Astrocyte (in vitro differentiated cells and primary cell): ENCODE data around the gene MYL9. TPM values are rescaled to one million over a fixed set of nuclear protein-coding genes. Genes with fewer than 3 reads are reported as not detected.
A peak's percentile ranks its signal among the peaks of the same experiment; 100 is the strongest.

ENCODE experiments used
- DNase-seq: peaks from one replicate; pipeline ENCODE4 v3.0.0-alpha.2; 2010; ENCODE audit warnings: low read depth
- FAIRE-seq: peaks from 2 replicates; lab custom pipeline; 2011; peaks lifted over from hg19 to GRCh38; lab: Jason Lieb, UNC
- H2AFZ ChIP-seq: 2 replicates; pipeline ENCODE4 v1.6.0; 2012; ENCODE audit warnings: low read depth, low read length, inconsistent platforms
- H3K27ac ChIP-seq: 2 replicates; pipeline ENCODE4 v1.5.1; 2011; ENCODE audit warnings: low read depth, low read length, inconsistent platforms
- H3K27me3 ChIP-seq: 2 replicates; pipeline ENCODE4 v1.6.0; 2011; ENCODE audit warnings: low read length, inconsistent platforms; ENCODE audit not compliant: insufficient read depth
- H3K36me3 ChIP-seq: 2 replicates; pipeline ENCODE4 v1.5.1; 2011; ENCODE audit warnings: low read length, inconsistent platforms; ENCODE audit not compliant: insufficient read depth
- H3K4me1 ChIP-seq: 2 replicates; pipeline ENCODE4 v1.5.1; 2011; ENCODE audit warnings: low read length, inconsistent platforms; ENCODE audit not compliant: insufficient read depth
- H3K4me2 ChIP-seq: 2 replicates; pipeline ENCODE4 v1.6.0; 2012; ENCODE audit warnings: low read length, inconsistent platforms
- H3K4me3 ChIP-seq: 2 replicates; pipeline ENCODE4 v1.5.1; 2011; ENCODE audit warnings: low read depth, mild to moderate bottlenecking, low read length, inconsistent platforms; ENCODE audit not compliant: insufficient read depth
- H3K79me2 ChIP-seq: 2 replicates; pipeline ENCODE4 v1.6.0; 2012; ENCODE audit warnings: mild to moderate bottlenecking, low read length, inconsistent platforms; ENCODE audit not compliant: insufficient read depth
- H3K9ac ChIP-seq: 2 replicates; pipeline ENCODE4 v1.6.0; 2012; ENCODE audit warnings: mild to moderate bottlenecking, low read length, inconsistent platforms
- H3K9me3 ChIP-seq: 2 replicates; pipeline ENCODE4 v1.5.1; 2012; ENCODE audit warnings: low read depth, mild to moderate bottlenecking, low read length, inconsistent platforms; ENCODE audit not compliant: insufficient read depth
- H4K20me1 ChIP-seq: 2 replicates; pipeline ENCODE4 v1.6.0; 2012; ENCODE audit warnings: low read length, inconsistent platforms; ENCODE audit not compliant: insufficient read depth
- H3K27ac Mint-ChIP-seq: one replicate; pipeline ENCODE4 v1.8.0; 2021; ENCODE audit warnings: mild to moderate bottlenecking, mixed read lengths; ENCODE audit not compliant: unreplicated experiment
- H3K27me3 Mint-ChIP-seq: one replicate; pipeline ENCODE4 v1.8.0; 2021; ENCODE audit warnings: low read depth, mixed read lengths; ENCODE audit not compliant: unreplicated experiment
- H3K36me3 Mint-ChIP-seq: one replicate; pipeline ENCODE4 v1.8.0; 2021; ENCODE audit warnings: low read depth, mixed read lengths; ENCODE audit not compliant: unreplicated experiment
- H3K4me1 Mint-ChIP-seq: one replicate; pipeline ENCODE4 v1.8.0; 2021; ENCODE audit warnings: low read depth, mixed read lengths; ENCODE audit not compliant: unreplicated experiment
- H3K4me3 Mint-ChIP-seq: one replicate; pipeline ENCODE4 v1.8.0; 2021; ENCODE audit warnings: mild to moderate bottlenecking, moderate library complexity, mixed read lengths; ENCODE audit not compliant: unreplicated experiment
- H3K9me3 Mint-ChIP-seq: one replicate; pipeline ENCODE4 v1.8.0; 2021; ENCODE audit warnings: mild to moderate bottlenecking, mixed read lengths; ENCODE audit not compliant: unreplicated experiment
- EZH2 ChIP-seq: IDR thresholded peaks from 2 replicates; pipeline ENCODE4 v1.6.1; 2012; ENCODE audit warnings: mild to moderate bottlenecking, low read length, inconsistent platforms; ENCODE audit not compliant: insufficient read depth
- total RNA-seq: library from RNA; stranded (reverse); gene quantifications from 2 replicates; pipeline ENCODE4 v1.2.1, GENCODE V29; 2021
- TF ChIP-seq, protein P1 (sequence below): IDR thresholded peaks from 2 replicates; pipeline ENCODE4 v1.5.1; 2011; ENCODE audit warnings: low read depth, mild to moderate bottlenecking, inconsistent platforms, low read length, moderate library complexity; ENCODE audit not compliant: insufficient read depth

Gene MYL9
- total RNA-seq, 1 donor from 2014 or later: 1,247 TPM

DNA sequence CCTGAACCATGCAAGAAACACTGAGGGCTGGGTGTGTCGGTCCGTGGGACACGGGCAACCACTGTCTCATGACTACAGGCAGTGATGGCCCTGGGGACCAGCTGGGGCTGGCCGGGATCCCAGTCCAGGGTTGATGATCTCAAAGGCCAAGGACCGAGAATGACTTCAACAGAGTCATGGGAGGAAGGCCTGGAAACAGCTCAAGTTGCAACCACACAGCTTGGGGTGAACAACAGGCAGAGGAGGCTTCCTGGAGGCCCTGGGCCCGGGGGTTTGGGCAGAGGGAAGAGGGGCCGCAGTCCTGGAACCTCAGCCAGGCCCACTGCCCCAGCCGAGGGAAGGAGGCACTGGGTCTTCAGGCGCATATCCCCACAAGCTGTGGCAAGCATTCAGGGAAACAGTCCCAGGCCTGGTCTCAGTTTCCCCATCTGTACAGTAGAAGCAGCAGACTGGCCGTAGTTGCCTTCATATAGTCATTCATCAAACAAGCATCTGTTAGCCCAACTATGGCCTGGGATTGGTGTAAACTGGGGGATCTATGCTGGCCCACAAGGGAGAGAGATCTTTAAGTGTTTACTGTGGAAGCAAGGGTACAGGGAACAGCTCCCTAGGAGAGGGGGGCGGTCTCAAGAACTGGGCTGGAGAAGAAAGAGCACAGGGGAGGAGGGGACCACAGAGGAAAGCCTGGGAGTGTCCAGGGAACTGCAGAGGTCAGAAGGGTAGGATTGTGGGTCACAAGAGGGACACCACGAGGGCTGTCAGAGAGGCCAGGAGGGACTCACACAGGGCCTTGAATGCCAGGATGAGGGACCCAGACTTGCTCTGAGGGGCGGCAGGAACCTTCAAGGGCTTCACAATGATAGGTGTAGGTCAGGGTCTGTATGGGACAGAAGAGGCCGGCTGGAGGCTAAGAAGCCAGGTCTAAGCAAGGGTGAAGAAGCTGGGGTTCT lies 2.1 kb downstream of the MYL9 start:
- Histone ChIP-seq H3K4me3 (peak overlapping the region; percentile 86), H3K4me2 (peak overlapping the region; percentile 99), H3K27me3 (no peaks in the 10 kb centered on the region), H3K4me1 (peaks cover 40% of the 10 kb centered on the region), H3K9ac (peak overlapping the region; percentile 96), H3K36me3 (peaks cover 24% of the 10 kb centered on the region), H4K20me1 (peaks cover 69% of the 10 kb centered on the region), H3K27ac (peak overlapping the region; percentile 75), H2AFZ (no peak overlapping the region), H3K79me2 (peaks cover 68% of the 10 kb centered on the region), H3K9me3 (no peaks in the 10 kb centered on the region)
- DNase-seq (peak; percentile 64), FAIRE-seq (no peak)
- no peak for TF ChIP-seq EZH2
- TF ChIP-seq, protein P1, sequence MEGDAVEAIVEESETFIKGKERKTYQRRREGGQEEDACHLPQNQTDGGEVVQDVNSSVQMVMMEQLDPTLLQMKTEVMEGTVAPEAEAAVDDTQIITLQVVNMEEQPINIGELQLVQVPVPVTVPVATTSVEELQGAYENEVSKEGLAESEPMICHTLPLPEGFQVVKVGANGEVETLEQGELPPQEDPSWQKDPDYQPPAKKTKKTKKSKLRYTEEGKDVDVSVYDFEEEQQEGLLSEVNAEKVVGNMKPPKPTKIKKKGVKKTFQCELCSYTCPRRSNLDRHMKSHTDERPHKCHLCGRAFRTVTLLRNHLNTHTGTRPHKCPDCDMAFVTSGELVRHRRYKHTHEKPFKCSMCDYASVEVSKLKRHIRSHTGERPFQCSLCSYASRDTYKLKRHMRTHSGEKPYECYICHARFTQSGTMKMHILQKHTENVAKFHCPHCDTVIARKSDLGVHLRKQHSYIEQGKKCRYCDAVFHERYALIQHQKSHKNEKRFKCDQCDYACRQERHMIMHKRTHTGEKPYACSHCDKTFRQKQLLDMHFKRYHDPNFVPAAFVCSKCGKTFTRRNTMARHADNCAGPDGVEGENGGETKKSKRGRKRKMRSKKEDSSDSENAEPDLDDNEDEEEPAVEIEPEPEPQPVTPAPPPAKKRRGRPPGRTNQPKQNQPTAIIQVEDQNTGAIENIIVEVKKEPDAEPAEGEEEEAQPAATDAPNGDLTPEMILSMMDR: no peak
- Mint-ChIP-seq H3K27ac (peak overlapping the region; percentile 91), H3K9me3 (no peaks in the 10 kb centered on the region), H3K36me3 (peaks cover 17% of the 10 kb centered on the region), H3K27me3 (no peaks in the 10 kb centered on the region), H3K4me1 (peaks cover 40% of the 10 kb centered on the region), H3K4me3 (peak overlapping the region; percentile 88)

DNA sequence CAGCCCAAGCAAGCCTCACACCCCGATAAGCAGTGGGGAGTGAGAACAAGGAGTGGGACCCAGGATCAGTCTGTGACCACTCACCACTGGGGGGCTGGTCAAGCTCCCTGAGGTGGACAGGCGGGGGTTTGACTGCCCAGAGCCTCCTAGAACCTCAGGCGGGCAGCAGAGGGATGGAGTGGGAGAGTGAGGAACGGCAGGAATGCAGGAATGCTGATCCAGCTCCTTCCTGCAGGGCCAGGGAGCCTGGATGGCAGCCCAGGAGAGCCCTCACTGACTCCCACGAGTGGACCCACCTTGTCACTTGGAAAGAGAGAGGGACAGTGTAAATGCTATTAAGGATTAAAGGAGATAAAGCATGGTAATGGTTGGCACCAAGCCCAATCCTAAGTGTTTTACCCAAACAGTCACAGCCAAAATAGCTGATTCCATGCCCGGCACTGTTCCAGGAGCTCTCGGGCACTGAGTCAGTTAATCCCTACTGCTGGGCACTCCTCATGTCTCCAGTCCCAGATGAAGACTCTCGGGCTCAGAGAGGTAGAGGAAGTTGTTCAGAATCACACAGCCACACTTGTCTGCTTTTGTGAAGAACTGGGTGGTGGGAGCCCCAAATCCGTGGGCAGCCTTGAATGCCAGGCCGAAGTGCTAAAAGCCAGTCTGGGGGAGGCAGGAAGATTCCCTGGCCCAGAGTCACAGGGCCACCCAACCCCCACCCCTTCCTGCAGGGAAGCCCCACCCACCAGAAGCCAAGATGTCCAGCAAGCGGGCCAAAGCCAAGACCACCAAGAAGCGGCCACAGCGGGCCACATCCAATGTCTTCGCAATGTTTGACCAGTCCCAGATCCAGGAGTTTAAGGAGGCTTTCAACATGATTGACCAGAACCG lies 3.1 kb downstream of the MYL9 start:
- H4K20me1 ChIP-seq: peaks cover 79% of the 10 kb centered on the region
- peak overlapping the region; percentile 88 for H3K4me3 Mint-ChIP-seq
- peaks cover 17% of the 10 kb centered on the region for H3K36me3 Mint-ChIP-seq
- H3K79me2 ChIP-seq: peaks cover 68% of the 10 kb centered on the region
- H3K4me1 ChIP-seq: peaks cover 40% of the 10 kb centered on the region
- H3K9me3 ChIP-seq: no peaks in the 10 kb centered on the region
- FAIRE-seq: peak; percentile 55
- peak; percentile 73 for DNase-seq
- peak overlapping the region; percentile 99 for H3K4me2 ChIP-seq
- peaks cover 44% of the 10 kb centered on the region for H3K4me1 Mint-ChIP-seq
- TF ChIP-seq, protein P1: no peak
- no peak for TF ChIP-seq EZH2
- H3K9me3 Mint-ChIP-seq: no peaks in the 10 kb centered on the region
- peak overlapping the region; percentile 96 for H3K9ac ChIP-seq
- H3K4me3 ChIP-seq: peak overlapping the region; percentile 86
- peak overlapping the region; percentile 75 for H3K27ac ChIP-seq
- no peak overlapping the region for H2AFZ ChIP-seq
- H3K27ac Mint-ChIP-seq: peak overlapping the region; percentile 66
- H3K36me3 ChIP-seq: peaks cover 30% of the 10 kb centered on the region
- H3K27me3 ChIP-seq: no peaks in the 10 kb centered on the region
- H3K27me3 Mint-ChIP-seq: no peaks in the 10 kb centered on the region
